H9 (cell line): ENCODE data around the gene SFMBT1. TPM values are rescaled to one million over a fixed set of nuclear protein-coding genes. Genes with fewer than 3 reads are reported as not detected.

Experiments used
- DNase-seq: peaks from one replicate; pipeline ENCODE4 v3.0.0-alpha.2; 2017
- H2AFZ ChIP-seq: one replicate; pipeline ENCODE4 v1.6.1; 2013; ENCODE audit warnings: mild to moderate bottlenecking, low read length, control low read depth, moderate library complexity
- H2AK5ac ChIP-seq: 2 replicates; pipeline ENCODE4 v1.6.1; 2013; ENCODE audit warnings: low read length, control low read depth, mixed read lengths; ENCODE audit not compliant: insufficient read length
- H2BK120ac ChIP-seq: one replicate; pipeline ENCODE4 v1.6.1; 2013; ENCODE audit warnings: low read depth, mild to moderate bottlenecking, low read length, control low read depth, inconsistent platforms; ENCODE audit not compliant: poor library complexity, severe bottlenecking
- H2BK12ac ChIP-seq: 2 replicates; pipeline ENCODE4 v1.6.1; 2013; ENCODE audit warnings: low read length, control low read depth, mixed read lengths, low read depth; ENCODE audit not compliant: insufficient read length
- H2BK15ac ChIP-seq: 2 replicates; pipeline ENCODE4 v1.6.1; 2013; ENCODE audit warnings: low read depth, low read length, control low read depth
- H2BK20ac ChIP-seq: one replicate; pipeline ENCODE4 v1.6.1; 2013; ENCODE audit warnings: low read depth, mild to moderate bottlenecking, low read length, control low read depth, inconsistent platforms; ENCODE audit not compliant: poor library complexity, severe bottlenecking
- H2BK5ac ChIP-seq: 2 replicates; pipeline ENCODE4 v1.6.1; 2013; ENCODE audit warnings: low read length, control low read depth, mixed read lengths; ENCODE audit not compliant: insufficient read length
- H3K14ac ChIP-seq: 2 replicates; pipeline ENCODE4 v1.6.1; 2013; ENCODE audit warnings: low read length, control low read depth; ENCODE audit not compliant: insufficient read depth
- H3K18ac ChIP-seq: 2 replicates; pipeline ENCODE4 v1.6.1; 2013; ENCODE audit warnings: low read depth, mild to moderate bottlenecking, mixed read lengths, low read length, control low read depth; ENCODE audit not compliant: insufficient read length
- H3K23ac ChIP-seq: 2 replicates; pipeline ENCODE4 v1.6.1; 2013; ENCODE audit warnings: low read length, control low read depth, mixed read lengths, low read depth; ENCODE audit not compliant: insufficient read length
- H3K23me2 ChIP-seq: 2 replicates; pipeline ENCODE4 v1.6.1; 2013; ENCODE audit warnings: low read depth, mild to moderate bottlenecking, mixed read lengths, low read length, control low read depth; ENCODE audit not compliant: insufficient read length, poor library complexity, severe bottlenecking
- H3K27ac ChIP-seq: 2 replicates; pipeline ENCODE4 v1.5.1; 2013; ENCODE audit warnings: low read length, control low read depth, mixed read lengths, low read depth; ENCODE audit not compliant: insufficient read length
- H3K27me3 ChIP-seq: 2 replicates; pipeline ENCODE4 v1.6.1; 2013; ENCODE audit warnings: low read length, control low read depth, inconsistent platforms; ENCODE audit not compliant: insufficient read depth
- H3K4ac ChIP-seq: 2 replicates; pipeline ENCODE4 v1.6.1; 2013; ENCODE audit warnings: low read depth, mild to moderate bottlenecking, control low read depth, inconsistent platforms, low read length, moderate library complexity
- H3K4me1 ChIP-seq: 2 replicates; pipeline ENCODE4 v1.6.1; 2013; ENCODE audit warnings: low read length, control low read depth, inconsistent platforms; ENCODE audit not compliant: insufficient read depth
- H3K4me2 ChIP-seq: 2 replicates; pipeline ENCODE4 v1.6.1; 2013; ENCODE audit warnings: low read length, control low read depth, mixed read lengths; ENCODE audit not compliant: insufficient read length, insufficient read depth
- H3K56ac ChIP-seq: 2 replicates; pipeline ENCODE4 v1.6.1; 2013; ENCODE audit warnings: low read depth, mild to moderate bottlenecking, mixed read lengths, low read length, control low read depth; ENCODE audit not compliant: insufficient read length
- H3K79me1 ChIP-seq: 2 replicates; pipeline ENCODE4 v1.6.1; 2013; ENCODE audit warnings: low read depth, mild to moderate bottlenecking, moderate library complexity, low read length, control low read depth, inconsistent platforms; ENCODE audit not compliant: insufficient read depth, poor library complexity, severe bottlenecking
- H3K79me2 ChIP-seq: 2 replicates; pipeline ENCODE4 v1.6.1; 2013; ENCODE audit warnings: low read length, control low read depth, inconsistent platforms; ENCODE audit not compliant: insufficient read depth
- H3K9ac ChIP-seq: 2 replicates; pipeline ENCODE4 v1.6.1; 2013; ENCODE audit warnings: low read length, control low read depth, mixed read lengths; ENCODE audit not compliant: insufficient read length; ENCODE audit errors: extremely low read depth
- H3K9me3 ChIP-seq: one replicate; pipeline ENCODE4 v1.6.1; 2013; ENCODE audit warnings: low read depth, low read length, inconsistent platforms; ENCODE audit not compliant: control insufficient read depth
- H3T11ph ChIP-seq: one replicate; pipeline ENCODE4 v1.6.1; 2013; ENCODE audit warnings: mild to moderate bottlenecking, low read length, control low read depth, inconsistent platforms
- H4K20me1 ChIP-seq: one replicate; pipeline ENCODE4 v1.6.1; 2013; ENCODE audit not compliant: control insufficient read depth, insufficient read length, insufficient read depth
- H4K5ac ChIP-seq: 2 replicates; pipeline ENCODE4 v1.6.1; 2013; ENCODE audit warnings: low read depth, mild to moderate bottlenecking, mixed read lengths, low read length, control low read depth; ENCODE audit not compliant: insufficient read length
- H4K8ac ChIP-seq: replicated peaks from 2 replicates; pipeline ENCODE4 v1.6.1; 2013; ENCODE audit warnings: low read length, control low read depth, mixed read lengths, low read depth; ENCODE audit not compliant: insufficient read length
- H4K91ac ChIP-seq: 2 replicates; pipeline ENCODE4 v1.6.1; 2013; ENCODE audit warnings: low read depth, mild to moderate bottlenecking, moderate library complexity, mixed read lengths, low read length, control low read depth; ENCODE audit not compliant: insufficient read length
- H3K27ac Mint-ChIP-seq, 3 experiments: 2 replicates in 2 of 3; 3 replicates in 1 of 3; pipeline ENCODE4 v1.8.0; 2020 to 2021; ENCODE audit warnings: mixed read lengths in 3 of 3, mild to moderate bottlenecking in 1 of 3, moderate library complexity in 1 of 3
- H3K27me3 Mint-ChIP-seq: 2 replicates; pipeline ENCODE4 v1.8.0; 2021; ENCODE audit warnings: low read depth, mild to moderate bottlenecking, moderate library complexity, mixed read lengths
- H3K36me3 Mint-ChIP-seq, 3 experiments: 2 replicates in 2 of 3; 3 replicates in 1 of 3; pipeline ENCODE4 v1.8.0; 2020 to 2021; ENCODE audit warnings: low read depth in 3 of 3, mixed read lengths in 3 of 3; ENCODE audit not compliant: insufficient read depth in 1 of 3
- H3K4me1 Mint-ChIP-seq, 2 experiments: 2 replicates each; pipeline ENCODE4 v1.8.0; 2020; ENCODE audit warnings: mixed read lengths in 2 of 2
- H3K4me3 Mint-ChIP-seq, 2 experiments: 2 replicates in 1 of 2; 3 replicates in 1 of 2; pipeline ENCODE4 v1.8.0; 2020 to 2021; ENCODE audit warnings: mild to moderate bottlenecking in 2 of 2, mixed read lengths in 2 of 2, moderate library complexity in 1 of 2
- H3K9me3 Mint-ChIP-seq, 2 experiments: 2 replicates in 1 of 2; 3 replicates in 1 of 2; pipeline ENCODE4 v1.8.0; 2020; ENCODE audit warnings: mild to moderate bottlenecking in 2 of 2, mixed read lengths in 2 of 2, moderate library complexity in 1 of 2
- WGBS: extraction: QIAGEN DNeasy Blood & Tissue Kit; methylation state at CpG from one replicate; pipeline ENCODE4 v1.1.7; 2013; ENCODE audit warnings: missing lambda C conversion rate, low lambda C conversion rate, mixed read lengths; ENCODE audit not compliant: insufficient read length; ENCODE audit errors: extremely low coverage; 5-methylcytosine and 5-hydroxymethylcytosine counted together
- total RNA-seq: library from RNA; stranded (reverse); gene quantifications from 2 replicates; pipeline ENCODE4 v1.2.1, GENCODE V29; 2021
- TF ChIP-seq, protein P1 (sequence below): fragments of 200-600 bp; sonication (generic); conservative IDR thresholded peaks from 3 replicates; pipeline ENCODE4 v1.8.0; 2021; ENCODE audit warnings: antibody characterized with exemption, mild to moderate bottlenecking

SFMBT1 gene
- total RNA-seq, 1 experiment from 2014 or later = 15.3 TPM

GRCh38 chr3:53039376-53039752, 6.5 kb downstream of the SFMBT1 start:
- peaks cover 21 to 24% of the 10 kb centered on the region in 2 experiments for H3K4me1 Mint-ChIP-seq
- H3K18ac ChIP-seq = no peak overlapping the region
- no peak overlapping the region for H3T11ph ChIP-seq
- H4K20me1 ChIP-seq = no peaks in the 10 kb centered on the region
- H3K14ac ChIP-seq = no peak overlapping the region
- H4K8ac ChIP-seq = no peak overlapping the region
- H2BK15ac ChIP-seq = no peak overlapping the region
- no peaks in the 10 kb centered on the region for H3K9me3 ChIP-seq
- no peak overlapping the region for H4K5ac ChIP-seq
- no peak overlapping the region for H3K4ac ChIP-seq
- H3K4me2 ChIP-seq = no peak overlapping the region
- H2BK120ac ChIP-seq = no peak overlapping the region
- H3K36me3 Mint-ChIP-seq = no peaks in the 10 kb centered on the region
- no peak overlapping the region for H2BK12ac ChIP-seq
- TF ChIP-seq, protein P1, sequence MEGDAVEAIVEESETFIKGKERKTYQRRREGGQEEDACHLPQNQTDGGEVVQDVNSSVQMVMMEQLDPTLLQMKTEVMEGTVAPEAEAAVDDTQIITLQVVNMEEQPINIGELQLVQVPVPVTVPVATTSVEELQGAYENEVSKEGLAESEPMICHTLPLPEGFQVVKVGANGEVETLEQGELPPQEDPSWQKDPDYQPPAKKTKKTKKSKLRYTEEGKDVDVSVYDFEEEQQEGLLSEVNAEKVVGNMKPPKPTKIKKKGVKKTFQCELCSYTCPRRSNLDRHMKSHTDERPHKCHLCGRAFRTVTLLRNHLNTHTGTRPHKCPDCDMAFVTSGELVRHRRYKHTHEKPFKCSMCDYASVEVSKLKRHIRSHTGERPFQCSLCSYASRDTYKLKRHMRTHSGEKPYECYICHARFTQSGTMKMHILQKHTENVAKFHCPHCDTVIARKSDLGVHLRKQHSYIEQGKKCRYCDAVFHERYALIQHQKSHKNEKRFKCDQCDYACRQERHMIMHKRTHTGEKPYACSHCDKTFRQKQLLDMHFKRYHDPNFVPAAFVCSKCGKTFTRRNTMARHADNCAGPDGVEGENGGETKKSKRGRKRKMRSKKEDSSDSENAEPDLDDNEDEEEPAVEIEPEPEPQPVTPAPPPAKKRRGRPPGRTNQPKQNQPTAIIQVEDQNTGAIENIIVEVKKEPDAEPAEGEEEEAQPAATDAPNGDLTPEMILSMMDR = no peak
- H3K4me3 Mint-ChIP-seq = no peak overlapping the region
- no peak for DNase-seq
- H3K79me1 ChIP-seq = peaks cover 9% of the 10 kb centered on the region
- H3K23ac ChIP-seq = no peak overlapping the region
- WGBS = no CpG with 5 or more reads among the region's 2 CpGs
- no peak overlapping the region for H2AFZ ChIP-seq
- no peak overlapping the region for H3K9ac ChIP-seq
- no peaks in the 10 kb centered on the region; the same call in 1 of the 2 replicates for H3K27me3 ChIP-seq
- no peak overlapping the region for H4K91ac ChIP-seq
- H2BK5ac ChIP-seq = no peak overlapping the region
- H3K9me3 Mint-ChIP-seq = no peaks in the 10 kb centered on the region
- H3K4me1 ChIP-seq = no peaks in the 10 kb centered on the region; the same call in 1 of the 2 replicates
- H2AK5ac ChIP-seq = no peak overlapping the region
- H2BK20ac ChIP-seq = no peak overlapping the region
- H3K27me3 Mint-ChIP-seq = peaks cover 13% of the 10 kb centered on the region
- no peaks in the 10 kb centered on the region; the same call in 1 of the 2 replicates for H3K79me2 ChIP-seq
- no peaks in the 10 kb centered on the region for H3K23me2 ChIP-seq
- no peak overlapping the region for H3K27ac Mint-ChIP-seq
- no peak overlapping the region for H3K27ac ChIP-seq
- H3K56ac ChIP-seq = no peak overlapping the region
